GM23248 (cell line): ENCODE measurements around the gene LAMA2. TPM values are rescaled to one million over a fixed set of nuclear protein-coding genes. Genes with fewer than 3 reads are reported as not detected.

Source experiments
- DNase-seq: peaks from one replicate; pipeline ENCODE4 v3.0.0-alpha.2; 2015
- H2AFZ ChIP-seq: fragments of 200-600 bp; sonication (generic); 2 replicates; pipeline ENCODE4 v1.6.1; 2016; ENCODE audit warnings: antibody characterized with exemption
- H3F3A ChIP-seq: fragments of 200-600 bp; sonication (generic); 2 replicates; pipeline ENCODE4 v1.6.1; 2016; ENCODE audit warnings: mild to moderate bottlenecking, antibody characterized with exemption, mixed run types; ENCODE audit not compliant: insufficient read depth
- H3K27ac ChIP-seq: fragments of 200-600 bp; sonication (generic); 2 replicates; pipeline ENCODE4 v1.5.1; 2016; ENCODE audit warnings: mild to moderate bottlenecking
- H3K27me3 ChIP-seq: fragments of 200-600 bp; sonication (generic); replicated peaks from 2 replicates; pipeline ENCODE4 v1.6.1; 2016; ENCODE audit warnings: mild to moderate bottlenecking; ENCODE audit not compliant: insufficient read depth
- H3K36me3 ChIP-seq: fragments of 200-600 bp; sonication (generic); 2 replicates; pipeline ENCODE4 v1.6.1; 2016; ENCODE audit warnings: low read depth, mild to moderate bottlenecking
- H3K4me1 ChIP-seq: fragments of 200-600 bp; sonication (generic); 2 replicates; pipeline ENCODE4 v1.6.1; 2016; ENCODE audit warnings: mild to moderate bottlenecking; ENCODE audit not compliant: insufficient read depth
- H3K4me2 ChIP-seq: fragments of 200-600 bp; sonication (generic); one replicate; pipeline ENCODE4 v1.6.1; 2016; ENCODE audit warnings: mild to moderate bottlenecking; ENCODE audit not compliant: unreplicated experiment
- H3K4me3 ChIP-seq: fragments of 200-600 bp; sonication (generic); 2 replicates; pipeline ENCODE4 v1.5.1; 2016; ENCODE audit warnings: mild to moderate bottlenecking
- H3K79me2 ChIP-seq: fragments of 200-600 bp; sonication (generic); 2 replicates; pipeline ENCODE4 v1.6.1; 2016; ENCODE audit warnings: mild to moderate bottlenecking; ENCODE audit not compliant: insufficient read depth
- H3K9ac ChIP-seq: fragments of 200-600 bp; sonication (generic); 2 replicates; pipeline ENCODE4 v1.6.1; 2016; ENCODE audit warnings: mild to moderate bottlenecking
- H3K9me2 ChIP-seq: fragments of 200-600 bp; sonication (generic); 2 replicates; pipeline ENCODE4 v1.6.1; 2016; ENCODE audit warnings: mixed run types, mild to moderate bottlenecking, moderate library complexity; ENCODE audit not compliant: insufficient read depth
- H3K9me3 ChIP-seq: fragments of 200-600 bp; sonication (generic); one replicate; pipeline ENCODE4 v1.6.1; 2017; ENCODE audit warnings: low read depth
- H4K20me1 ChIP-seq: fragments of 200-600 bp; sonication (generic); 2 replicates; pipeline ENCODE4 v1.6.0; 2016; ENCODE audit not compliant: insufficient read depth
- EZH2 ChIP-seq: fragments of 200-600 bp; sonication (generic); IDR thresholded peaks from 2 replicates; pipeline ENCODE4 v1.6.1; 2018; ENCODE audit warnings: antibody characterized with exemption, mild to moderate bottlenecking; ENCODE audit not compliant: insufficient read depth, poor library complexity, severe bottlenecking
- EZH2phosphoT487 ChIP-seq: fragments of 200-600 bp; sonication (generic); IDR thresholded peaks from 2 replicates; pipeline ENCODE4 v1.6.1; 2018; ENCODE audit warnings: antibody characterized with exemption, moderate library complexity, mild to moderate bottlenecking, low read depth; ENCODE audit not compliant: insufficient read depth
- WGBS, 2 experiments: methylation state at CpG; one replicate each; pipeline ENCODE4 v1.1.6; 2015 to 2017; ENCODE audit warnings: low lambda C conversion rate in 2 of 2, low coverage in 1 of 2; ENCODE audit errors: missing lambda C conversion rate in 2 of 2; 5-methylcytosine and 5-hydroxymethylcytosine counted together
- in situ Hi-C: fragments of 300-500 bp; cut with MboI; formaldehyde crosslinking; loops from 2 replicates; pipeline ENCODE4 v1.15.0; 2020
- polyA plus RNA-seq: library from polyadenylated mRNA; unstranded; fragments of >200 nt; fragmentation: Nextera tagmentation; extraction: Ambion mirVana; gene quantifications from 2 replicates; pipeline ENCODE4 v1.2.1, GENCODE V29; 2016
- total RNA-seq: library from RNA; depleted of rRNA; stranded (reverse); fragments of >200 nt; shearing (Covaris generic); gene quantifications from 2 replicates; pipeline ENCODE4 v1.2.3, GENCODE V29; 2014

Gene LAMA2
- total and polyA plus RNA-seq, 2 experiments from 2014 or later, result 8.3 to 31.1 TPM

- Histone ChIP-seq H3K79me2 (no peaks in the 10 kb centered on the region), H3K4me2 (no peak overlapping the region), H2AFZ (no peak overlapping the region), H3K4me1 (no peaks in the 10 kb centered on the region), H3K9me2 (no peaks in the 10 kb centered on the region), H3K4me3 (no peak overlapping the region), H3K36me3 (no peaks in the 10 kb centered on the region), H3K9me3 (no peaks in the 10 kb centered on the region), H3K27ac (no peak overlapping the region), H4K20me1 (no peaks in the 10 kb centered on the region), H3F3A (no peaks in the 10 kb centered on the region), H3K27me3 (no peaks in the 10 kb centered on the region), H3K9ac (no peak overlapping the region)
- 49 to 53% methylated on average over 3 of the region's 3 CpGs for WGBS, 2 experiments
- TF ChIP-seq EZH2phosphoT487 (no peak), EZH2 (no peak)
- in situ Hi-C loops, result no loop called here
- DNase-seq, result no peak
These were observed 551.2 kb downstream of the LAMA2 start for GRCh38 chr6:129434091-129434490.

DNA sequence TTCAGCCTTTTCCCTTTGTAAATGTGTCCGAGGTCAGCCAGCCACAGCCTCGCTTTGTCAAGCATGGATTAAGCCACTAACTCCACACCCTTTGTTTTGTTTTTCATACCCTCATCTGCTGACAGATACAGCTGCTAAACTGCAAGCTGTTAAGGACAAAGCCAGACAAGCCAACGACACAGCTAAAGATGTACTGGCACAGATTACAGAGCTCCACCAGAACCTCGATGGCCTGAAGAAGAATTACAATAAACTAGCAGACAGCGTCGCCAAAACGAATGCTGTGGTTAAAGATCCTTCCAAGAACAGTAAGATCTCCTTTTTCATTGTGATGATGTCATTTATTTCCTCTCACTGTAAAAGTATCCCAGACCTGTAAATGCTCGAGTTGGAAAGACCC lies 557.8 kb downstream of the LAMA2 start:
- TF ChIP-seq EZH2, result no peak
- TF ChIP-seq EZH2phosphoT487, result no peak
- no peak overlapping the region for H3K4me3 ChIP-seq
- H3K79me2 ChIP-seq, result no peaks in the 10 kb centered on the region
- in situ Hi-C loops, result no loop called here
- 63 to 64% methylated on average over 8 of the region's 8 CpGs for WGBS, 2 experiments
- no peaks in the 10 kb centered on the region for H3K36me3 ChIP-seq
- H3K9me3 ChIP-seq, result no peaks in the 10 kb centered on the region
- H3K4me1 ChIP-seq, result no peaks in the 10 kb centered on the region
- no peak overlapping the region for H2AFZ ChIP-seq
- H3K9me2 ChIP-seq, result no peaks in the 10 kb centered on the region
- H3K27me3 ChIP-seq, result no peaks in the 10 kb centered on the region
- H3K27ac ChIP-seq, result no peak overlapping the region
- no peaks in the 10 kb centered on the region for H4K20me1 ChIP-seq
- no peak for DNase-seq
- no peak overlapping the region for H3K9ac ChIP-seq
- H3K4me2 ChIP-seq, result no peak overlapping the region
- H3F3A ChIP-seq, result no peaks in the 10 kb centered on the region

DNA sequence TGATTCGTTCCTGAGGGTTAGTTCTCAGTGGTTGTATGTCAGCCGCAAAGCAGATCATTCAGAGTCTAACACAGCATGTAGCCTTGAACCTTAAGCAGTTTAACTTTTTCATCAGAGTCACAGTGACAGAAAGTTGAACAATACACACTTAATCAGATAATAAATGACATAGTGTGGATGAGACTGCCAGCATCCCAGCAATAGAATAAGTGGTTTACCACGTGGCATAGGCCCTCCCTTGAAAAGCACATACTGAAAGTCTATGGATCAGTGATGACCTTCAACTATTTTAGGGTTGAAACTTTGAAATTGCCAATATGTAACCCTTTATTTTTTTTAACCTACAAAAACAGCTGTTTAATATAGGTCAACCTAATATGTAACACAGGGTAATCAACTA lies 561.7 kb downstream of the LAMA2 start:
- no peaks in the 10 kb centered on the region for H3K79me2 ChIP-seq
- H3K27ac ChIP-seq, result no peak overlapping the region
- no peaks in the 10 kb centered on the region for H3K27me3 ChIP-seq
- H3F3A ChIP-seq, result no peaks in the 10 kb centered on the region
- no peak for TF ChIP-seq EZH2phosphoT487
- TF ChIP-seq EZH2, result no peak
- no peaks in the 10 kb centered on the region for H3K36me3 ChIP-seq
- in situ Hi-C loops, result no loop called here
- H3K4me3 ChIP-seq, result no peak overlapping the region
- no peaks in the 10 kb centered on the region for H3K9me3 ChIP-seq
- no peak for DNase-seq
- 86% methylated on average over 3 of the region's 3 CpGs for WGBS, 2 experiments
- H4K20me1 ChIP-seq, result no peaks in the 10 kb centered on the region
- no peak overlapping the region for H2AFZ ChIP-seq
- no peak overlapping the region for H3K4me2 ChIP-seq
- H3K4me1 ChIP-seq, result no peaks in the 10 kb centered on the region
- H3K9ac ChIP-seq, result no peak overlapping the region
- H3K9me2 ChIP-seq, result no peaks in the 10 kb centered on the region; the same call in 1 of the 2 replicates

- no peak for DNase-seq
- no peaks in the 10 kb centered on the region for H3F3A ChIP-seq
- no peaks in the 10 kb centered on the region for H3K79me2 ChIP-seq
- H3K27ac ChIP-seq, result no peak overlapping the region
- H3K9me3 ChIP-seq, result no peaks in the 10 kb centered on the region
- H3K9me2 ChIP-seq, result no peaks in the 10 kb centered on the region; the same call in 1 of the 2 replicates
- H2AFZ ChIP-seq, result no peak overlapping the region
- TF ChIP-seq EZH2phosphoT487, result no peak
- TF ChIP-seq EZH2, result no peak
- H3K4me3 ChIP-seq, result no peak overlapping the region
- H3K4me1 ChIP-seq, result no peaks in the 10 kb centered on the region
- no peaks in the 10 kb centered on the region for H3K27me3 ChIP-seq
- in situ Hi-C loops, result no loop called here
- no peak overlapping the region for H3K9ac ChIP-seq
- WGBS, 2 experiments, result 51 to 55% methylated on average over 6 to 7 of the region's 7 CpGs
- no peak overlapping the region for H3K4me2 ChIP-seq
- no peaks in the 10 kb centered on the region for H4K20me1 ChIP-seq
- no peaks in the 10 kb centered on the region for H3K36me3 ChIP-seq
These were observed 563.6 kb downstream of the LAMA2 start for GRCh38 chr6:129446272-129447197.
